GM19099 (cell line): ENCODE measurements around the gene TDG.

ENCODE experiments used
- POLR2A ChIP-seq: IDR thresholded peaks from 3 replicates; pipeline ENCODE4 v1.6.1; 2011; ENCODE audit warnings: low read depth; ENCODE audit not compliant: insufficient read length; ENCODE audit errors: extremely low read depth

Gene TDG

DNA sequence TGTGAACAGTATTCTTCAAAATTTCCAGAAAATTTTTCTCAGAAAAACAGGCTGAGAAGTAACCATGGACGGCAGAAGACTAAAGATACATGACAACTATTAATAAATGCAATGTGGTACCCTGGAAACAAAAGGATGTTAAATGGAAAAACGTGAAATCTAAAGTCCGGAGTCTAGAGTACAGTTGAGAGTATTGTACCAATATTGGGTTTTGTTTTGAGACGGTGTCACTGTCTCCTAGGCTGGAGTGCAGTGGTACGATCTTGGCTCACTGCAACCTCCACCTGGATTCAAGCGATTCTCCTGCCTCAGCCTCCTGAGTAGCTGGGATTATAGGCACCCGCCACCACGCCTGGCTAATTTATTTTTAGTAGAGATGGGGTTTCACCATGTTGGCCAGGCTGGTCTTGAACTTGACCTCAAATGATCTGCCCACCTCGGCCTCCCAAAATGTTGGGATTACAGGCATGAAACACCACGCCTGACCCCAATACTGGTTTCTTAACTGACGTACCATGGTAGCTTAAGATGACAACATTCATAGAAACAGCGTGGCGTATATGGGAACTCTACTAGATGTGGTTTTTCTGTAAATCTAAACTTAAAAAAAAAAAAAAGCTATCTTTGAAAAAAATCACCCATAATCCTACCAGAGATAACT lies 16.8 kb upstream of the TDG start:
- peak; percentile 15 for TF ChIP-seq POLR2A

DNA sequence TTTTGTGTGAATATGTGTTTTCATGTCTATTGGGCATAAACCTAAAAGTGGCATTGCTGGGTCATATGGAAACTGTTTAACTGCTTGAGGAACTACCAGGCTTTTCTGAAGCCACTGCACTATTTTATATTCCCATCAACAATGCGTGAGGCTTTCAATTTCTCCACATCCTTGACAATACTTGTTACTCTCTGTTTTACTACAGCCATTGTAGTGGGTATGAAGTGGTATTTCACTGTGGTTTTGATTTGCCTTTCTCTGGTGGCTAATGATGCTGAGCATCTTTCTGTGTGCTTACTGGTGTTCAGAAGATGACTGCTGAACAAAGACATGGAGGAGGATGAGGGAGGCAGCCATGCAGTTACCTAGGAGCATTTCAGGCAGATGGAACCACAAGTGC lies 13.2 kb upstream of the TDG start:
- TF ChIP-seq POLR2A = no peak

DNA sequence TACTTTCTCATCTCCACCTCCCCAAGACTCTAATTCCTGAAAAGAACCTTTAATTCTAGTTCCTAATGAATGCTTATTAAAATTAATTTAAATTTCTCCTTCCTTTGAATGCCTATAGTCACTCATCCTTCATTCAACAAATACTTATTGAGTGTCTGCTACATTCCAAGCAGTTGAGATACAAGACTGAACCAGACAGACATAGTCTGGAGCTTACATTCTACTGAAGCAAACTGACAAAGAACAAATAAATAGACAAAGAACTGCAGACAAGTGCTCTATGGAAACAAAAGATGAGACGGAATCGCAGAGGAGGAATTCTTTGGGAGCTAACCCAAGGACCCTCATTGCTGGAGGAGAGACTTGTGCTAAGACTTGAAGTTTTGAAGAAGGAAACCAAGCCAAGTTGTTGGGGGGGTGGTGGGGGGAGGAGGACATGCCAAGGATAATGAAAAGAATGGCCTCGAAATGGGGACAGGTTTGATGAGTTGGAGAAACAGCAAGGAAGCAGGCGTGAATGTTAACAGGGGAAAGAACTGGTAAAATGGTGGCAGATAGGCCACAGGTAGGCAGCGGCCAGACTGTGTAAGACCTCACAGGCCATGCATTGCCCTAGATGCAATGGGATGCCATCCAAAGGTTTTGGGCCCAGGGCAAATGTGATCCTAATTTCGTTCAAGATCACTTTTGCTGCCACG lies 9.7 kb upstream of the TDG start:
- TF ChIP-seq POLR2A = no peak

DNA sequence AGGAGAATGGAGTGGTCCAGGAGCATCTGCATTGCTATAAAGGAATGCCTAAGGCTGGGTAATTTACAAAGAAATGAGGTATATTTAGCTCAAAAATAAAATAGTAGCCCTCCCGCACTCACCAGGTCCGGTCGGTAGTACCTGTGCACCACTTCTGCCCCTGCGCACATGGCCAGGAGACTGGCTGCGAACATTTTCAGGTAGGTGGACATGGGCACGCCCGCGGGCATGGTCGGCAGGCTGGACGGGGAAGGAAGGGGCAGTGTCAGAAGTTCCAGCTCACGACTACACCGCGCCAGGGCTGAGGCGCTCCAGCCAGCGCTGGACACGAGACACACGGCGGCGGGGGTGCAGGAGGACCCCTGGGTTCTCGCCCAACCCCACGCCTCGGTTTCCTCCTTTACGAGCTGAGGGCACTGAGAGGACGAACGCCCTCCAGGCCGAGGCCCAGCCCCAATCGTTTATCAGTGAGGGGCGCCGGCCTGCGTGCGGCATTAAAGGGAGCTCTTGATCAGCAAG lies 9.1 kb upstream of the TDG start:
- TF ChIP-seq POLR2A = no peak

GRCh38 chr12:103957865-103958388 lies 7.7 kb upstream of the TDG start:
- TF ChIP-seq POLR2A = no peak

DNA sequence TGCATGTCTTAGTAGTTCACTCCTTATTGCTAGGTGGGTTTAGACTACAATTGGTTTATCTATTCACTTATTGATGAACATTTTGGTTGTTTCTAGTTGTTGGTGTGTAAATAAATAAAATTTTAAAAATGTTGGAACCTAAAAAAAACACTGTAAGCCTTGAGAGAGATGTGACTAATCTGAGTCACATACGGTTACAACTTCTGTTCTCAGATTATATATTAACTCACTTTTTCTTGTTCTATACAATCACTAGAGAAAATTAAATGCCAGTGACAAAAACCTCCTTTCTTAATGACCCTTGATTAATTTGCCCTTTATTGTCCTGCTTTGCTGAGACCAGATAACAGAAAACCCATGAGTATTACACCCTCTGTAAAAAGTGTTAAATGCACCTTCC lies 7.1 kb upstream of the TDG start:
- TF ChIP-seq POLR2A = no peak

- TF ChIP-seq POLR2A = no peak
Observed at GRCh38 chr12:103960616-103961227, 5.0 kb upstream of the TDG start.

GRCh38 chr12:103962493-103962892 lies 3.2 kb upstream of the TDG start:
- peak; percentile 43 for TF ChIP-seq POLR2A

DNA sequence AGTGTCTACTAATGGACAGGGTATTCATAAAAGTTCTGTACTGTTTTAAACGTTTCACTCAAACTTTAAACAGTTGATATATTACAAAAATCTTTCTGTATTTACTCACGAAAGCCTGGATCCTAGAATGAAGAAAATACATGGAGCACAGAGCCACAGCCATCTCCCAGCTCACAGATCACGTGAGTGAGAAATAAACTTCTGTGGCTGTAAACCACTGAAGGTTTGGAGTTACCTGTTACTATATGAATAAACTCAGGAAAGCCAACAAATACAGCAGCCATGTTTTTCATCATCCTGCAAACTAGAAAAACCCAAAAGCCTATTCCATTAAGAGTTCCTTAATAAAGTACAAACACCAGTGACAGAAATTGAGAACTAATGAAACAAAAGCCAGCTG lies 867 bp upstream of the TDG start:
- no peak for TF ChIP-seq POLR2A

DNA sequence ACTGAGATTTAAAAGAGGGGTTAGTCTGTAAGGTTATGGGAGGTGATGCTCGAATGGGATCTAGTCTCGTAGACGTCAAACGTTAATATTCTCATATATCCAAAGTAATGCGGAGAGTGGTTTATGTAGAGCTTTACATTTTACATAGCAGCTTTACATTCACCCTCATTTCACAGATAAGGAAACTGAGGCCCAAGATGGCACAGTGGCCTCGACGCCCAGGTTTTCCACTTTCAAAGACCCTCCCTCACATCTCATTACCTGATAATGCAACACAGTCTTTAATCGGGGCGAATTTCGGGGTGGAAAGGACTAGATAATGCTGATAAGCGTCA lies 450 bp upstream of the TDG start:
- TF ChIP-seq POLR2A = no peak

DNA sequence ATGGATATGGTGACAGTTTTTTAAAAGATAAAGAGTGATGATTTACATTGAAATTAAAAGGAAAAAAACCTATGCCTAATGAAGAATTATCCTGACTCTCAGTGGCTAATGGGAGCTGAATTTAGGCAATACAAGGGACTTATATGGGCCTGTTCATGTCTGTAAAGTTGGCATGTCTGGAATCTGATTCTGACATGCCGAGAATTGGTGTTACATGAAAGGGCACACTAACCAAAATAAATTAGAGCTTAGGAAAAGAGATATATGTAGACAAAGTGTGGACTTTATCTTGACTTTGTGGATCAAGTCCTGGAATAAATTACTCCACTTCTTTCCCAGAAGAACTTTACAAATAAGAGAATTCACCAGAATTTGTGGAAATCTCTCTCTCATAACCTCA lies 1.1 kb downstream of the TDG start:
- no peak for TF ChIP-seq POLR2A

DNA sequence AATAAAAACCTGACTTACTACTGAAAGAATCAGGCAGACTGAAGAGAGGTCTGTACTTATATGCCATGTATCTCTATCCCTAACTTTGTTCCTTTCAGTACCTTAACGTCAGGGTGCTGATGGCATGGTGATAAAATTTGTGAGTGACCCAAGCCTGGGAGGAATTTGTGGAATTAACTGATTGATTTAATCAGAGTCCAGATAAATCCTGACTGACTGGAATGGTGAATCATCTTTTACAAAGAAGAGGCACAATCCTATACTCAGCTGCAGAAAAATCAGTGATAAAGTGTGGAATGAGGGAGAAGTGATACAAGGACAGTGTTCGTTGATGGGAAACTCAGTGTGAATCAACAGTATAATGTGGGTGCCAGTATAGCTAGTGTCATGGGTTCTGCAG lies 3.7 kb downstream of the TDG start:
- no peak for TF ChIP-seq POLR2A

DNA sequence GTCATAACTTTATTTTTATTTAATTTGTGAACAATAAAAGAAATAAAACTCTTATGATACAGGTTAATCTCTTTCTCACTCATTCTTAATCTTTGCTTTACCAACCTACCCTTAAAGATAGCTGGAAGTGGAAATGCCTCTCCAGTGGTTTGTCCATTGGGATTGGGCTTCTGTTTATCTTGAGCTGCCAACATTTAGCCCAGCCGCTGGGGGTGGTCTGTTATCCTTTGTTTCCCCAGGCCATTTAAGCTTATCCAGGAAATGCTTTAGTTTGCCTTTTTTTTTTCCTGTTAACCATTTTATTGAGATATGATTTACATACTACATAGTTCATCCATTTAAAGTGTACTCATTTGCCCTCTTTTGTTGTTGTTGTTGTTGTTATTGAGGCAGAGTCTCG lies 8.2 kb downstream of the TDG start:
- no peak for TF ChIP-seq POLR2A

GRCh38 chr12:103975368-103975767 lies 9.7 kb downstream of the TDG start:
- no peak for TF ChIP-seq POLR2A

DNA sequence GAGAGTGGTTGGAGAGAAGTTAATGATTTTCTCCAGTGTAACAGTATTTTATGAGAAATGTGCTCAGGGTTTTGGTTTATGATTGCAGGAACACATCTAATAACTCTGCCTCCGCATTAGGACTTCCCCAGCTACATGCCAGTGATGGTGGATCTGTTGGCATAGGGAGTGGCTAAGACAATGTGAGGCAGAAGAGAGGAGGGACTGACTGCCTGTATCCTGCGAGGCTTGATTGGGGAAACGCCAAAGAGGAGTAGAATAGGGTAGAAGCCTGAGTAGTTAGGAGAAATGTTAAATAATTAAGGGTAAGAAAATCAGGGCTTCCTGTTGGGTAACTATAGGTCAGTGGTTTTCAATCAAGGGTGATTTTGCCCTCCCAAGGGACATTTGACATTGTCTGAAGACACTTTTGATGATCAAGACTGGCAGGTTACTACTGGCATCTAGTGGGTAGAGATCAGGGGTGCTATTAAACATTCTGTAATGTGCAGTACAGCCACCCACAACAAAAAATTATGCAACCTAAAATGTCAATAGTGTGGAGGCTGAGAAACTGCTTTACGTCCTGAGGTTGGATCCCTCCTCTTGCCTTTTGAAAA lies 12.8 kb downstream of the TDG start:
- no peak for TF ChIP-seq POLR2A
